HG02852 (cell line): ENCODE data around the gene CSTB.

Source experiments
- ATAC-seq: cut with Tn5 transposase; IDR thresholded peaks from one replicate; pipeline ENCODE4 v1.9.1; 2021; ENCODE audit warnings: mild to moderate bottlenecking, moderate library complexity; ENCODE audit not compliant: unreplicated experiment

CSTB gene

GRCh38 chr21:43769325-43769958 lies 6.7 kb downstream of the CSTB start:
- no peak for ATAC-seq

- ATAC-seq, result no peak
Measured at GRCh38 chr21:43768868-43769167, 7.3 kb downstream of the CSTB start.

GRCh38 chr21:43767984-43768867 lies 7.9 kb downstream of the CSTB start:
- no peak for ATAC-seq

DNA sequence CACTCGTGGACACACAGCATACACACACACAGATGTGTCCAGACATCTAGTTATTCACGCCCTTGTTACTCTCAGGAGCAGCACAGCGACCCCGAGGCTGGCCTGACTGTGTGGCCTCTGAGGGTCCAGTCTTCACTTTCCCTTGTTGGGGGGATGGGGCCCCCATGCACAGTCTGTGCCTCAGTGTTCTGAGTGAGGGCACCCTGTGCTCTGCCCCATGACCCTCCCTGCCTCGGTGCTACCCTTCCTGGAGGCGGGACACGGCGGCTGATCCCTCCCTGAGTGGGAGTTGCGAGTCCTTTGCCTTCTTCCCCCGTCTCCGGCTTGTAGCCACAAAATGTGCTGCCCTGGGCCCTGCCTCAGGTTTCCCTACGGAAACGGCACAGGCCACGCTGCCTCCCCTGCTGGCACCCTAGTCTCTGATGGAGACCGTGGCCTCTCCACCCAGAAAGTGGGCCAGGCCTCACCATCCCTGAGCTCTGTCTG lies 8.6 kb downstream of the CSTB start:
- ATAC-seq, result no peak

DNA sequence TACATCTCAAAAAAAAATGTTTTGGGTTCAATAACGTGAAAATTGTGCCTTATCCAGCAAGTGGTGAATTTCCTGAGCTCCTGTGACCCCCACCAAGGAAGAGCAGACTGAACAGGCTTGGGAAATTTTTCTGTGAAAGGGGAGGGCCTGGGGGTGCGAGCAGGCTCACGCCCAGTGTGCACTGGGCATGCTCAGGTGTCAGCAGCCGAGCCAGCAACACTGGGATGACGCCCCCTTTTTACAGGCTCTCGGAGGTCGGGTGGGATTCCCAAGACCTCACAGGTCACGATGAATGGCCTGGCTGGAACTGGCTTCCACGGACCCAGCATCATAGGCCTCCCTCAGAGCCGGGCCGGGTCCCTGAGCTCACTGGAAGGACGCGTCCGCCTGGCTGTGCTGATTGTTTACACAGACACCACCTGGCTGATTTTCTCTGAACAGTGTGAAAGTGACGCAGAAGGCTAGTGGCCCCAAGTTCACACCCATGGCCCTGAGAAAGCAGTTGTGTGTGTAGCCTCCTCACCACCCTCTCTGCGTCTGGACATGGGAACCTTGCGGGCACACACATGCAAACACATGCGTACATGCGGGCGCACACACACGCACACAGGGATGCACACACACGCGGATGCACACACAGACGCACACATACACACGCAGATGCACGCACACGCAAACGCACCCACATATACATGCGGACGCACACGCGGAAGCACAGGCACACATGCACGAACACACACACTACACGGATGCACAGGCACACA lies 9.2 kb downstream of the CSTB start:
- ATAC-seq, result no peak

DNA sequence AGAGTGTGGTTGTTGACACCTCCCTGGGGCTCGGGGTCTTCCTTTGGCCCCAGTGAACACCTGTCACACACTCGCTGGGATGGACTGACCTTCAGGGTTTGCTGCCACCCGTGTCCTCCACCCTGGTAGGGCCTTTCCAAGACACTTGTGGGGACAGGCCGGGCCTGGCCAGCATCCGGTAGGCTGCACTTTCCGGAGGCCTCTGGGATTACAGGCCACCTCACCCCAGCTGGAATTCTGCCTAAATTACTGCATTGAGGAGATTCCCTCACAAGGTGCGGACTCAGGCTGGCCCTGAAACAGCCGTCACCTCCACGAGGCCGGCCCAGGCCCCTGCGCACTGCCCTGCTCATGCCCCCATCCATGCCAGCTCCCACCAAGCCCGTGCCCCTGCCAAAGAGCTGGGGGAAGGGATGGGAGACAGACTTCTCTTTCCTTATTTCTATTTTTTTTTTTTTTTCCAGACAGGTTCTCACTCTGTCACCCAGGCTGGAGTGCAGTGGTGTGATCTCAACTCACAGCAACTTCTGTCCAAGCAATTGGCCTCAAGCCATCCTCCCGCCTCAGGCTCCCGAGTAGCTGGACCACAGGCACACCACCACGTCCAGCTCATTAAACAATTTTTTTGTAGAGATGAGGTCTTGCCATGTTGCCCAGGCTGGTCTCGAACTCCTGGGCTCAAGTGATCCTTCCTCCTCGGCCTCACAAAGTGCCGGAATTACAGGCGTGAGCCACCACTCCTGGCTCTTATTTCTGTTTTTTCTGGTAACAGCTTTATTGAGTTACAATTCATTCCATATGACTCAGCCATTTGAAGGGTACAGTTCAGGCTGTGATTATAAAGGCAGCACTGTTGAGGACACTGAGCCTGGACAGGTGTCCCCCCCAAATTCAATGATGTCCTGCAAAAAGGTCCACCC lies 11.3 kb downstream of the CSTB start:
- no peak for ATAC-seq

- no peak for ATAC-seq
Measured at GRCh38 chr21:43763901-43764523, 12.1 kb downstream of the CSTB start.

DNA sequence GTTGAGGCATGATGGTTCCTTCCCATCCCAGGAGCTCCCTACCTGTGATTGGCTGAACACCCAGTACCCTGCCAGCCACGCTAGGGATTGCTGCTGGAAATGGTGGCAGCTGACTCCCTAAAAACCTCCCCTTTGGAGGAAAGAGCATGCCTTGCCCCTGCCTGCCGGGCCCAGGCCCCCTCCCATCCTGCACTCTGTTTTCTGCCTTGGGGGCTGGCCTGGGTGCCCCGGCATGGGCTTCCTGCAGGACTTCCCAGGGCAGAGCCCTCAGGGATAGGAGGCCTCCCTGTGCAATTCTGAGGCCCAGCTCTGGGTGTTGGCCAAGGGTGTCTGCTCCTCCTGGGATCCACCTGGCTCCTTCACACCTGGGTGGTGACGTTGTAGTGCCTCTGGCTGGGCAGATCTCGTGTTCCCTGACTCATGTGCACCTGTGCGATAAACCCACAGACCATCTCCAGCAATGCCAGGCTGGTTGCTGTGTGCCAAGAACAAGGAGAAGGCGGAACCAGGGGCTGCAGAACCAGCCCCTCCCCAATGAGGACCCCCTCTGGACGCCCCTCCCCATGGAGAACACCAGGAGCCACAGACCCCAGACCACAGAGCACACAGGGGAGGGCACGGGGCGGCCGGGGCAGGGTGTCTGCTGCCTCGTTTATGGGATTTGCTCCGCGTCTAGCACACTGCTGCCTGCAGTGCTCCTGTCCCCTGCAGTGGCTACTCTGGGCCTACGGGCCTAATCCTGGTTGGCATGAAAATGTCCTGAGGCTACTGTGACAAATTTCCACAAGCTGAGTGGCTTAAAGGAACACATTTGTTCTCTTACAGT lies 13.6 kb downstream of the CSTB start:
- ATAC-seq, result no peak

DNA sequence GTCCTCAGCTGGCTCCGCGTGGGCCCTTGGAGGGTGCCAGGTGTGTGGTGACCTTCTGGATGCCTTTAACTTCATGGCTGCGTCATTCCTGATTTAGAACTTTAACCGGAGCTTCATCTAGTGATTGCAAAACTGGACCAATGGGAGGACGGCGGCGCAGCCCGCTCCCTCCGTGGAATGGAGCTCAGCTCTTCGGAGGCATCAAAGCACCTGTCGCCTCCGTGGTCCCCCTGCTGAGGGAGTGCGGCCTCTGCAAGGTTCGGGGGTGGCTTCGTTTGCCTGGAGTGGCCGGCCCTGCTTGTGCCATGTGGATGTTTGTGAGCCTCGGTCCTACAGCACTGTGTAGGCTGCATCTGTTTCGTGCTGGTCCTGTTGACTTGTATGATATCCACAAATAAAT lies 14.2 kb downstream of the CSTB start:
- ATAC-seq, result no peak

DNA sequence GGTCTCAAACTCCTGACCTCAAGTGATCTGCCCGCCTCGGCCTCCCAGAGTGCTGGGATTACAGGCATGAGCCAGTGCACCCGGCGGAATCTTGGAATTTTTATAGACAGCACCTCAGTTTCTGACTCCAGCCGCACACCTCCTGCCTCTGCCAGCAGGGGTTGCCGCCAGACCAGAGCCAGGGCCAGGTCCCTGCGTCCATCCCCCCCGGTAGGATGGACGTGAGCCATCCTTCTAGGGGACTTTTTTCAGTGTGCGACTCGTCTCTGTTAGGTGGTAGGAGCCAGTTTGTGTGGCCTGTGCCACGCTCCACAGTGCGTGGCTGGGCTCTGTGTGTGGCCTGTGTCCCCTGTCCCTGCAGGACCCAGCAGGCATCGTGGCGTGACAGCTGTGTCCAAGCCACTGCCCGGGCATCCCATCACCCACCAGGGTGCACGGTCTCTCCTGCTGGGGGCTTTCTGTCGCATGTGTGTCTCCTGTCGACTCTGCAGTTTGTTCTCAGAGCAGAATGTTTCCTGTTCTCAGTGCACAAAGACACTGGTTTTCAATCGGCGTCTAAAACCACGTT lies 15.6 kb downstream of the CSTB start:
- no peak for ATAC-seq

GRCh38 chr21:43759651-43760050 lies 16.5 kb downstream of the CSTB start:
- ATAC-seq, result no peak

DNA sequence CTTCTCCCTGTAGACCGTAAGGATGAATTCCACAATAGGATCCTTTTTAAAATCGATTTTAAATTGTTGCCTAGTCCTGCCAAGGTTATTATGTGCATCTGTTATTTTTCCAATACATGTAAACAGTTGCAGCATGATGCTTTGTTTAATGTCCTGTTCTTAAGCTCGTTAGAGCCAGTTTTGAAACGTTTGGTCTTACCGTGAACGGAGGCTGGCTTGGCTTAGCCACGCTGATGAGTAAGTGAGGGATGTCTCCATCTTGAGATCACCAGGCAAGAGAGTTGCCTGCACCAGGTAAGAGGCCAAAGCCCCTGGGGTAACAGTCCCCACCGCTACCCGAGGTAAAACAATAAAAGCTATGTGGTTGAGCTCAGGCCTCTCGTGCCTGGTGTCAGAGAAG lies 17.3 kb downstream of the CSTB start:
- no peak for ATAC-seq

GRCh38 chr21:43758111-43758641 lies 17.9 kb downstream of the CSTB start:
- no peak for ATAC-seq

- no peak for ATAC-seq
Measured at GRCh38 chr21:43757601-43758000, 18.5 kb downstream of the CSTB start.

GRCh38 chr21:43755820-43756594 lies 20.1 kb downstream of the CSTB start:
- ATAC-seq, result no peak

DNA sequence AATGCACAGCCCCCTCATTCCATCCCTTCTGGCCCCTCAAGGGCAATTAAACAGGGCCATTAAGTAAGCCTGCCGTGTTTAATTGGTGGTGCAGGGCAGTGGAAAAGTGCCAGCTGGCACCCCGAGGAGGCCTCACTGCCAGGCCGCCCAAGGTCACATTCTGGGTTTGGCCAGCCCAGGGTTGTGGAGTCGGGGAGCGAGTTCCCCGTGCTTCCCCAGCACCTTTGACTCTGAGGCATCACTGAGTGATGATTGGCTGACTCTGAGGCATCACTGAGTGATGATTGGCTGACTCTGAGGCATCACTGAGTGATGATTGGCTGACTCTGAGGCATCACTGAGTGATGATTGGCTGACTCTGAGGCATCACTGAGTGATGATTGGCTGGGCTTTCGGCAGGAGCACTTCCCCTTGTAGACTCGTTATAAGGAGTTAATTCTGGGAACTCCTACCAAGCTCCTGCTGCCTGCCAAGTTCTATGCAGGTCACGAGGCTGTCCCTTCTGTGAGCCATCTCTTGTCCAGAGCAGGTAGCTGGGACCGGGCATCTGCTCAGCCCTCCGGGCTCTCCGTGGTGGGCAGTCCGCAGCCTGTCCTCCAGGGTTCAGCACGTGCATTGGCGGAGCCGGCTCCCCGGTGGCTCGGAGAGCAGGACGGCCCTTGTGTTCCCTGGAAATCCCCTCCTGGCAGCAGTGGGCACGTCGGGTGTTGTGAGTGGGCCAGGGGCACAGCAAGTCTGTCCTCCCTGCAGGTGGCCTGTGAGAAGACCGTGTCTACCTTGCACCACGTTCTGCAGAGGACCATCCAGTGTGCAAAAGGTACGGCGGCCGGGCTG lies 20.9 kb downstream of the CSTB start:
- ATAC-seq, result no peak

DNA sequence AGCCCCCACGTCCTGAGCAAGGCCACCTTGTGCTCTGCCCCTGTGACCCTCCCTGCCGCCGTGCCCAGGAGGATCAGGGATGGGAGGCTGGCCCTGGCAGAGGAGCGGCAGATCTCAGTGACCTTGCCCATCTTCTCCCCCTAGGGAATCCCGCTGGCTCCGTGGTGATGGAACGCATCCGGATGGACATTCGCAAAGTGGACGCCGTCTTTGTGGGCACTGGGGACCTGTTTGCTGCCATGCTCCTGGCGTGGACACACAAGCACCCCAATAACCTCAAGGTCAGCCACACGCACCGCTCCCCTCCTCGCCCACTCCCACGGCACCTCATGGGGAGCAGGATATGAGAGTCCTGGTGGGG lies 22.7 kb downstream of the CSTB start:
- ATAC-seq, result no peak
